Activated T-cell treated with anti-CD3 and anti-CD28 coated beads for 1 hour (primary cell): ENCODE measurements around the gene NEB.

Experiments used
- DNase-seq: peaks from one replicate; pipeline ENCODE4 v3.0.0-alpha.2; 2020; ENCODE audit warnings: low read depth

NEB gene

GRCh38 chr2:151551556-151551955 lies 182.7 kb downstream of the NEB start:
- no peak for DNase-seq

DNA sequence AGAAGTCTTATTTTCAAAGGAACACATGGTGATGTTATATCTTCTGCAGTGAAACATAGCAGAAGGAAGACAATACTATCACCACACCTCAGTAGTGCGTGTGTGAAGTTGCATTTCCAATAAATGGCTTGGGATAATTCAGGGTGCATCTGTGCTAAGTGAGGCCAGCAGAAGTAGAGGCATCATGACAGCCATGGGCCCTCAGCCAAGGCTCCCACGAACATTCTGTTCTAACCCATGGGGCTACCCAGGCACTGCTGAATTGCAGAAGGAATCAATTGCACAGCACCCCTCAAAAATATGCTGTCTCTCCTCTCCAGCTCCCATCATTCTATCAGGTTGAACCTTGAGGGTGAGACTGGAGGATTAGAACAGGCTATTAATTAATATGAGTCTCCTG lies 185.1 kb downstream of the NEB start:
- no peak for DNase-seq

DNA sequence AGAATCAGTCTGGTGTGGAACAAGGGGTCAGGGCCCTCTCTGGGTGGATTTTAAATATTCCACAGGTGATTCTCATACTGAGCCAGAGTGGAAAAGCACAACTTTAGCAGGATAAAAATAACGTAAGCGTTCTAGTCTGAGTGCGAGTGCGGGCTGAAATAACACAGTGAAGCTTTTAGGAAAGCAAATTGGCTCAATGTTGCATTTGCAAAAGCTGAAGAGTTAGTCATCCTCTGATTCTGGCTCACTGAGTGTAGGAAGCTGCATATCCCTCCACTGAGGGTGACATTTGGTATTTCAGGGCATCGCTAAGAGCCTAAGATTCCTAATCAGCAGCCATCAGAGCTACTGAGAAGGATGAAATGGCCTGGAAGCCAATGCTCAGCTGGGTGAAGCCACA lies 189.8 kb downstream of the NEB start:
- no peak for DNase-seq

GRCh38 chr2:151543876-151544275 lies 190.4 kb downstream of the NEB start:
- DNase-seq = no peak

GRCh38 chr2:151534001-151534400 lies 200.3 kb downstream of the NEB start:
- DNase-seq = no peak

GRCh38 chr2:151533127-151533526 lies 201.1 kb downstream of the NEB start:
- DNase-seq = no peak

DNA sequence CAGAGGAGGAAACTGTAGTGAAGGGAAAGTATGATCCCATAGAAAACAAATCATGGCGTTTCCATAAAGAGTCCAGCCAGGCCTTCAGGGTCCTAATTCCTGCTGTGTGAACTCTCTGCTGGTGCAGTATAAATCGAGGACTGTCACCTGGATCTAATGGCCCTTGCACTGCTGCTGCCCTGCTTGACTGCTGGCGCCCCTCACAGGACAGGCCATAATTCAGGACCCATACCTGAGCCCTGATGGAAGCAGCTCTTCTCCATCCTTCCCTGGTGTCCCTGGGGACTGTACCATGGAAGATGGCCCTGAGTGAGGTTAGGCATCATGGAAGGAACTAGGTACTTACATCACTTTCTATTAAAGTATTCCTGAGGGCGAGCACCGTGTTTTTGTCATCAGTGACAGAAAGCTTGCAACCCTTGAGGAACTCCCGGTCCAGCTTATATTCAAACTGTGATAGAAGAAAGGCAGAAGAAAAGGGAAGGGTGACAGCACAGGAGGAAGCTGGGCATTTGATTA lies 207.6 kb downstream of the NEB start:
- DNase-seq = no peak

DNA sequence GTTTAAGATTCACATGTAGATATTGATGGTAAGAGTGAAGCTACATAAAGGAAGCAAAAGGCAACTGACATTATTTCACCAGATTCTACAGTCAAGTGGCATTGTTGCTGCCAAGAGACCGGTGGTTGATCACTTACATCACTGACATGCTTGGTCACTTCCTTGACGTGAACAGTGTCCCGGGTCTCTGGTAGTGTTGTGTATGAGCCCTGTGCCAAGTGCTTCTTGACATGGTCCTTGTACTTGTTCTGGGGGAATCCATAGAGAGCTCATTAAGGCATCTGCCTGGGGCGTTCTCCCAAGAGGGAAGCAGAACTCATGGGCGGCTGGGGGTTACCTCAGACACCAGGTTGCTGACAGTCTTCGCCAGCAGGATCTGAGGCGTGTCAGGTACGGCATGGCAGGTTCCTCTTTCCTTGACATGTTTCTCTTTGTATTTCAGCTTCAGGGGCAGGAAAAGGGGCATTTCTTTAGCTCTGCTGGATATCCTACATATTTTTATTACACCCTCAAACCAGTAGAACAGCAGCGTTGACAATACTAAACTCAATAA lies 208.4 kb downstream of the NEB start:
- no peak for DNase-seq

DNA sequence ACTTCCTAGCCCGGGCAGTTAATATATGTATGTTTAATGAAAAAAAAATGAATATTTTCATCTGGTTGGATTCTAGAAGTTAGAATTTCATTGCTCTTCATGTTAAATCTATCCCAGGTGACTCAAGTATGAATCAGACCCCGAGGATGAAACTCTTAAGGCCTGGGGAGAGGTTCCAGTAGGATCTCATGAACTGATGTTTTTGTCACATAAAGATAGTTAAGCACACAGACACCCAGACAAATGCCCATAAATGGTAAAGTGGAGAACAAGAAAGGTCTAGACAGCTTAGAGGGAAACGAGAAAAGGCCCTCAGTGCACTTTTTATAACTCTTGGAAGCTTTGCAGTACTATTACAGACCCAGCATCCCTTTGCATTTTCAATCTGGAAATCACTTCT lies 210.4 kb downstream of the NEB start:
- no peak for DNase-seq

DNA sequence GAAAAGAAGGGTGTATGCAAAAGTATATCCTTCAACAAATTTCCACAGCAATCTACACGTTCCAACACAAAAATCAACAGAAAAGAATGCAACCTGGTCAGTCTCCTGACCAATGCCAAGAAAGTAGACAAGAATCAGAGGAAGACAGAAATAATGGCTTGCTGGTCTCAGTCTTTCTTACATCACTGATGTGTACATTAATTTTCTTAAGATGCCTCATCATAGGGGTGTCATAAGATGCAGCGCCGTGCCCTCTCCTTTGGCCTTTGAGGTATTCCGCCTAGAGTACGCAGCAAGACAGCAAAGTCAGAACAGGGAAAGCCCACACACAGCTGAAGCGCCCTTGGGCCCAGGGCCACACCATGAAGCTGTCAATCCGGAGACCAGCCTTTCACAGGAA lies 211.7 kb downstream of the NEB start:
- no peak for DNase-seq

- no peak for DNase-seq
These were observed 213.3 kb downstream of the NEB start for GRCh38 chr2:151520976-151521375.

DNA sequence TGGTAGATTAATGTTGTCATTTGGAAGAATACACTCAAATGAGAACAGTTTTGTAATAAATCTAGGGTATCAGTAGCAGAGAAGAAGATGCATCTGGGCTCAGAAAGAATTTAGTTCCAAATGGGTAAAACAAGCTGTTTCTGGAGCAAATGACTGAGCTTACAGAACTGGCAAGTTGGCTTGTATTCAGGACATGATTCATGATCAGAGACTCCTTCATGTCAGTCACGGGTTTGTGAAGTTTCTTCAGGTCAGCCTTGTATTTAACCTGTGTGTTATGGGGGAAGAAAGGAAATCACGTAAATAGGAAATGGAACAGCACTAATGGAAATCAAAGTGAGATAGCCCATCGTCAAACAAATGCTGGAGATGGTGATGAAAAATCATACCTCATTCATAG lies 215.5 kb downstream of the NEB start:
- no peak for DNase-seq

DNA sequence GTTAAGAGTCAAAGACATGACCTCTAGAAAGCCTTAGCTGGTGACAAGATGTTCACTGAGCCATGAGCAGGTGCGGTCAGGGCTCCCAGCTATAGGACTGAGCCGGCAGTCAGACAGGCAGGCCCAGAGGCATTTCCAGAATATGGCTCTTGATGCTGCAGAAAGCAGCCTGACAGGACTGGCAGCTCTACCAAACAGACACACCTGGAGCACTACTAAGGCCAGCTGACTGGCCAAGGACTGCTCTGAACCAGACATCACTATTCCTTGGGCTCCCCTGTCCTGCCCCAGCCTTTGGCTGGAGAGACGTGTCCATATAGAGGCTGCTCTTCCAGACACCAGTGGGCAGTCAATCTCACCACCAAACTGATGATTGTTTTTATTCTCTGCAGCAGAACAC lies 225.8 kb downstream of the NEB start:
- no peak for DNase-seq

DNA sequence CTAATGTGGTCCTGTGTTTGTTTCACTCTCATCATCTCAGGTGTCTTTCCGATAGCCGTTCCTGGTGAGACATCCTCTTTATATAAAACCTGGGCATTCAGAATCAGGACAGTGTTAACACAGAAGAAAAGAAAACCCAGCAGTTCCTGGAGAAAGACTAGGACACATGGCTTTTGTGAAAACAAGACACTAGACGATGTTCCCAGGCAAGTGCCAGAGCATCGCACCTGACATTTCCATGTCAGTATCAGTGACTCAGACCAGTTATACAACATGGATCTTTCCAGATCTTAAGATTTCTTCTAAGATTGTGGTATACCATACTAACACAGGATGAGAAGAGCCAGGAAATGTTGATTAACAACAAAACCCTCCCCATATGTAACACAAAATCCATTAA lies 228.1 kb downstream of the NEB start:
- no peak for DNase-seq

- no peak for DNase-seq
These were observed 236.1 kb downstream of the NEB start for GRCh38 chr2:151498178-151498577.

DNA sequence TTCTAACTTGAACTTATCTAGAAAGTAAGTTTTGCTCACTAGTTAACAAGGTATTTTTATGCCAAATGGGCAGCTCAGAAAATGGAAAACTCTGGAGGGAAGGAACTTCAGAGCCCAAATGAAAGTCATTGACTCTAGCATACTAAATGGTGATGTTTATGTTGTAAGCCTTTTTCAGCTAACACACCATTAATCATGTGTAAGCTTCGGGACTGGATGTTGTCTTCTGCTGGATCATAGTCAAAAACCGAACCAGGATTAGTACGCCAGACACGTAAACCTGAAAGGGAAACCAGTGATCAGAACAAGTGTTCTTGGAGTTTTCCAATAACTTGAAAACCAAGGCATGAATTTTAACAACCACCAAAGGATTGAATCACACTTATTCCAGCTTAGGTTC lies 242.8 kb downstream of the NEB start:
- no peak for DNase-seq

DNA sequence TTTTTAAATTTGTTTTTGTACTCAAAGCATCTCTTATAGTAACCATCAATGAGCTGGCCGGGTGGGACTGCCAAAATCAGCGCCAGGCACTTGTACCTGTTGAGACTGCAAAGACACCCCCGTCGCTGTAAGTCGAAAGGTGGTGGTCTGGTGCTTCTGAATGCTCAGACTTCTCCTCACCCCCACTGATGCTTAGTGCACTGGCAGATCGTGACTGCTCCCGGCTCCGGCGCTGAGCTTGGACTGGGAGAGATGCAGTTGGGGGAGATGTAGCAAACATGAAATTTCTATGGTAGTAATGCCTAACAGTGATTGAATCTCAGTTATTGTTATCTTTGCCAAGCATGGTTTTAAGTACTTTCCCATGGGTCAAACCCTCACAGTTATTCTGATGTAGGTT lies 244.0 kb downstream of the NEB start:
- no peak for DNase-seq

DNA sequence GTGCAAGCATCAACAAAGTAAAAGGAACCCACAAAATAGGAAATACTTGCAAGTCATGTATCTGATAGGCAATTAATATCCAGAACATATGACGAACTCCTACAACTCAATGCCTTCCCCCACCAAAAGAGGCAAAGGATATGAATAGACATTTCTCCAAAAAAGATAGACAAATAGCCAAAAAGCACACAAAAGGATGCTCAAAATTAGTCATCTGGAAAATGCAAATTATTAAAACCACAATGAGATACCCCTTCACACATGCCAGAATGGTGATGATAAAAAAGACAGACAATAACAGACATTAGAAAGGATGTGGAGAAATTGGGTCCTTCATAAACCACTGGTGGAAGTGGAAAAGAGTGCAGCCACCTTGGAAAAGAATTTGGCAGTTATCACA lies 248.2 kb downstream of the NEB start:
- no peak for DNase-seq

- DNase-seq = no peak
These were observed 250.2 kb downstream of the NEB start for GRCh38 chr2:151484100-151484499.

DNA sequence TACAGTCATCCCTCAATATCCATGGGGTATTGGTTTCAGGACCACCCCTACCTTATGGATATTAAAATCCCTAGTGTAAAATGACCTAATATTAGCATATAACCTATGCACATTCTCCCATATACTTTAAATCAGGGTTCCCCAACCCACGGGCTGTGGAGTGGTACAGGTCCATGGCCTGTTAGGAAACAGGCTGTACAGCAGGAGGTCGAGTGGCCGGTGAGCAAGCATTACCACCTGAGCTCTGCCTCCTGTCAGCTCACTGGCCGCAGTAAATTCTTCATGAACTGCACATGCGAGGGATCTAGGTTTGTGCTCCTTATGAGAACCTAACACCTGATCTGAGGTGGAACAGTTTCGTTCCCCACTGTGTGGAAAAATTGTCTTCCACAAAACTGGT lies 250.7 kb downstream of the NEB start:
- DNase-seq = no peak

GRCh38 chr2:151482171-151482725 lies 252.0 kb downstream of the NEB start:
- DNase-seq = no peak

DNA sequence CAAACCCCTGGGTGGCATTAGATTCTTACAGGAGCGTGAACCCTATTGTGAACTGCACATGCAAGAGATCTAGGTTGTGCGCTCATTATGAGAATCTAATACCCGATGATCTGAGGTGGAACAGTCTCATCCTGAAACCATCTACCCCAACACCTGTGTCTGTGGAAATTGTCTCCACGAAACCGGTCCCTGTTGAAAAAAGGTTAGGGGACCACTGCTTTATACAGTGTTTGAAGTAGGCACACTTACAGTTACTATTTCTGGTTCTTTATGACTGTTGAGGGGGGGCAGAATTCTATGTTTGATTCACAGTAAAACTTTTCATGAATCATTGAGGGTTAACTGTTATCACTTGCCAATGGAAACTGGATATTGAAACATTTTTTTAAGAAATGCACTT lies 252.5 kb downstream of the NEB start:
- no peak for DNase-seq

GRCh38 chr2:151478011-151478410 lies 256.3 kb downstream of the NEB start:
- DNase-seq = no peak

- no peak for DNase-seq
These were observed 258.0 kb downstream of the NEB start for GRCh38 chr2:151476287-151476686.
